ENCODE results near the gene LRRK1. TPM values are rescaled to one million over a fixed set of nuclear protein-coding genes. Genes with fewer than 3 reads are reported as not detected.

Gene LRRK1
- polyA plus RNA-seq, 1 donor (not counting 4 experiments of a cell fraction or from before 2014, with no cell fraction given), result 6.2 TPM

- Histone ChIP-seq H3K36me3 (ENCODE audit: control insufficient read depth in 2 of 2, extremely low read depth in 1 of 2, insufficient read depth in 2 of 2, low read length in 2 of 2) (peaks cover 2 to 13% of the 10 kb centered on the region in 2 experiments), H3K9ac (ENCODE audit: control insufficient read depth, extremely low read depth, insufficient read depth, low read length) (no peak overlapping the region), H3K9me3 (ENCODE audit: control insufficient read depth, low read depth, low read length) (no peaks in the 10 kb centered on the region), H2AFZ (ENCODE audit: control insufficient read depth, low read length) (no peak overlapping the region), H3K9me1 (ENCODE audit: control insufficient read depth, extremely low read depth, insufficient read depth, low read length) (no peaks in the 10 kb centered on the region), H3K79me2 (ENCODE audit: control insufficient read depth, insufficient read depth, low read length) (no peaks in the 10 kb centered on the region), H4K20me1 (ENCODE audit: control insufficient read depth, extremely low read depth, insufficient read depth, low read length) (no peaks in the 10 kb centered on the region), H3K4me1 (ENCODE audit: control insufficient read depth, extremely low read depth, insufficient read depth, low read length) (no peaks in the 10 kb centered on the region), H3K27ac (ENCODE audit: control insufficient read depth, insufficient read depth, low read length) (no peak overlapping the region), H3K4me3 (ENCODE audit: control insufficient read depth in 2 of 3, extremely low read depth in 1 of 3, insufficient read depth in 2 of 3, low read depth in 1 of 3, low read length in 3 of 3) (no peak overlapping the region), H3K27me3 (ENCODE audit: control insufficient read depth, extremely low read depth, insufficient read depth, low read length) (no peaks in the 10 kb centered on the region), H3K4me2 (ENCODE audit: control insufficient read depth, extremely low read depth, insufficient read depth, low read depth, low read length) (no peak overlapping the region)
- DNase-seq (ENCODE audit: low read depth, low spot score) (no peak), FAIRE-seq (no peak)
- dilution Hi-C loops (cut with MboI; ENCODE audit: extremely low pct_ligation_motif_present, low sequenced_read_pairs), result no loop called here
- no peak for TF ChIP-seq CTCF (optimal IDR thresholded peaks at IDR 0.05 in 1 of 3, IDR thresholded peaks at IDR 0.05 in 1 of 3, conservative IDR thresholded peaks at IDR 0.05 in 1 of 3; ENCODE audit: extremely low read depth in 1 of 3, insufficient read depth in 2 of 3, low read length in 3 of 3)
- no peak for TF ChIP-seq EZH2 (IDR thresholded peaks at IDR 0.05; ENCODE audit: low read length)
These were observed 101.8 kb downstream of the LRRK1 start for GRCh38 chr15:101020945-101021344.

- H3K36me3 ChIP-seq (ENCODE audit: control insufficient read depth in 2 of 2, extremely low read depth in 1 of 2, insufficient read depth in 2 of 2, low read length in 2 of 2), result peaks cover 10 to 12% of the 10 kb centered on the region in 2 experiments
- no peaks in the 10 kb centered on the region for H3K9me3 ChIP-seq (ENCODE audit: control insufficient read depth, low read depth, low read length)
- dilution Hi-C loops (cut with MboI; ENCODE audit: extremely low pct_ligation_motif_present, low sequenced_read_pairs), result no loop called here
- FAIRE-seq, result no peak
- H3K27ac ChIP-seq (ENCODE audit: control insufficient read depth, insufficient read depth, low read length), result no peak overlapping the region
- H3K4me3 ChIP-seq (ENCODE audit: control insufficient read depth in 2 of 3, extremely low read depth in 1 of 3, insufficient read depth in 2 of 3, low read depth in 1 of 3, low read length in 3 of 3), result no peak overlapping the region
- DNase-seq (ENCODE audit: low read depth, low spot score), result no peak
- no peaks in the 10 kb centered on the region for H3K79me2 ChIP-seq (ENCODE audit: control insufficient read depth, insufficient read depth, low read length)
- H3K27me3 ChIP-seq (ENCODE audit: control insufficient read depth, extremely low read depth, insufficient read depth, low read length), result no peaks in the 10 kb centered on the region
- H3K4me2 ChIP-seq (ENCODE audit: control insufficient read depth, extremely low read depth, insufficient read depth, low read depth, low read length), result no peak overlapping the region
- no peaks in the 10 kb centered on the region for H3K9me1 ChIP-seq (ENCODE audit: control insufficient read depth, extremely low read depth, insufficient read depth, low read length)
- no peak overlapping the region for H3K9ac ChIP-seq (ENCODE audit: control insufficient read depth, extremely low read depth, insufficient read depth, low read length)
- TF ChIP-seq EZH2 (IDR thresholded peaks at IDR 0.05; ENCODE audit: low read length) (no peak), CTCF (optimal IDR thresholded peaks at IDR 0.05 in 1 of 3, IDR thresholded peaks at IDR 0.05 in 1 of 3, conservative IDR thresholded peaks at IDR 0.05 in 1 of 3; ENCODE audit: extremely low read depth in 1 of 3, insufficient read depth in 2 of 3, low read length in 3 of 3) (no peak)
- H4K20me1 ChIP-seq (ENCODE audit: control insufficient read depth, extremely low read depth, insufficient read depth, low read length), result no peaks in the 10 kb centered on the region
- no peak overlapping the region for H2AFZ ChIP-seq (ENCODE audit: control insufficient read depth, low read length)
- no peaks in the 10 kb centered on the region for H3K4me1 ChIP-seq (ENCODE audit: control insufficient read depth, extremely low read depth, insufficient read depth, low read length)
These were observed 103.1 kb downstream of the LRRK1 start for GRCh38 chr15:101022306-101022705.
